Activated CD4-positive, CD25-positive, alpha-beta regulatory T cell treated with anti-CD3 and anti-CD28 coated beads, Interleukin-2, amount 50 U/mL, for 24 hours (primary cell): ENCODE measurements around the gene UBASH3A.
A peak's percentile ranks its signal among the peaks of the same experiment; 100 is the strongest.
"Not testable (repeated sequence)": the region's sequence is repeated elsewhere in the genome, so short reads cannot be mapped to it uniquely, and the experiment has no call there.

Experiments
- ATAC-seq, 2 donors: fragments of 150-1000 bp; cut with Tn5 transposase; one replicate each; pipeline ENCODE4 v1.10.0; 2021; ENCODE audit warnings: mild to moderate bottlenecking in 1 of 2, moderate library complexity in 1 of 2

The UBASH3A gene

GRCh38 chr21:42392731-42393442, 10.8 kb upstream of the UBASH3A start:
- peak; percentile 96 to 98 for ATAC-seq

GRCh38 chr21:42393443-42393950, 10.2 kb upstream of the UBASH3A start:
- ATAC-seq, result no peak

GRCh38 chr21:42395302-42395701, 8.4 kb upstream of the UBASH3A start:
- no peak for ATAC-seq

GRCh38 chr21:42395905-42396651, 7.6 kb upstream of the UBASH3A start, which contains the start of gene TMPRSS3:
TMPRSS3 (minus strand) TSS chr21:42396052; CDS start chr21:42395417, 635 bp downstream.
- no peak for ATAC-seq

- no peak for ATAC-seq
Measured at GRCh38 chr21:42396799-42397745, 6.6 kb upstream of the UBASH3A start.

- no peak for ATAC-seq
Measured at GRCh38 chr21:42397746-42398394, 5.8 kb upstream of the UBASH3A start.

- ATAC-seq, result no peak
Measured at GRCh38 chr21:42398436-42399028, 5.2 kb upstream of the UBASH3A start.

- ATAC-seq, result peak; percentile 39 to 62
Measured at GRCh38 chr21:42400525-42400924, 3.2 kb upstream of the UBASH3A start.

- no peak for ATAC-seq
Measured at GRCh38 chr21:42401154-42401553, 2.5 kb upstream of the UBASH3A start.

GRCh38 chr21:42401820-42402251, 1.9 kb upstream of the UBASH3A start:
- no peak for ATAC-seq

GRCh38 chr21:42404539-42404938, 837 bp downstream of the UBASH3A start:
- peak in 1 of 2 donors; percentile 7 for ATAC-seq

GRCh38 chr21:42405064-42406013, 1.6 kb downstream of the UBASH3A start:
- peak; percentile 16 to 23 for ATAC-seq

- ATAC-seq, result peak; percentile 77 to 82
Measured at GRCh38 chr21:42406201-42406621, 2.5 kb downstream of the UBASH3A start.

- ATAC-seq, result peak; percentile 2 to 4
Measured at GRCh38 chr21:42406866-42407265, 3.2 kb downstream of the UBASH3A start.

- no peak for ATAC-seq
Measured at GRCh38 chr21:42407476-42407875, 3.8 kb downstream of the UBASH3A start.

GRCh38 chr21:42408718-42409117, 5.0 kb downstream of the UBASH3A start:
- not testable (repeated sequence) for ATAC-seq

- ATAC-seq, result peak in 1 of 2 donors; percentile 21
Measured at GRCh38 chr21:42409366-42409765, 5.7 kb downstream of the UBASH3A start.

- peak in 1 of 2 donors; percentile 30 for ATAC-seq
Measured at GRCh38 chr21:42411197-42411869, 7.6 kb downstream of the UBASH3A start.

GRCh38 chr21:42411891-42412635, 8.4 kb downstream of the UBASH3A start:
- no peak for ATAC-seq
